Fibroblast of the conjunctiva (primary cell): Measurements from ENCODE around the gene EFCAB8.
"Not testable (repeated sequence)": the region's sequence is repeated elsewhere in the genome, so short reads cannot be mapped to it uniquely, and the experiment has no call there.

Experiments used
- DNase-seq: peaks from one replicate; pipeline ENCODE4 v3.0.0-alpha.2; 2010; ENCODE audit warnings: low read depth

EFCAB8 gene

GRCh38 chr20:32957459-32957858 is 98.7 kb downstream of the EFCAB8 start:
- no peak for DNase-seq

GRCh38 chr20:32958574-32958973 is 99.9 kb downstream of the EFCAB8 start:
- DNase-seq, result no peak

DNA sequence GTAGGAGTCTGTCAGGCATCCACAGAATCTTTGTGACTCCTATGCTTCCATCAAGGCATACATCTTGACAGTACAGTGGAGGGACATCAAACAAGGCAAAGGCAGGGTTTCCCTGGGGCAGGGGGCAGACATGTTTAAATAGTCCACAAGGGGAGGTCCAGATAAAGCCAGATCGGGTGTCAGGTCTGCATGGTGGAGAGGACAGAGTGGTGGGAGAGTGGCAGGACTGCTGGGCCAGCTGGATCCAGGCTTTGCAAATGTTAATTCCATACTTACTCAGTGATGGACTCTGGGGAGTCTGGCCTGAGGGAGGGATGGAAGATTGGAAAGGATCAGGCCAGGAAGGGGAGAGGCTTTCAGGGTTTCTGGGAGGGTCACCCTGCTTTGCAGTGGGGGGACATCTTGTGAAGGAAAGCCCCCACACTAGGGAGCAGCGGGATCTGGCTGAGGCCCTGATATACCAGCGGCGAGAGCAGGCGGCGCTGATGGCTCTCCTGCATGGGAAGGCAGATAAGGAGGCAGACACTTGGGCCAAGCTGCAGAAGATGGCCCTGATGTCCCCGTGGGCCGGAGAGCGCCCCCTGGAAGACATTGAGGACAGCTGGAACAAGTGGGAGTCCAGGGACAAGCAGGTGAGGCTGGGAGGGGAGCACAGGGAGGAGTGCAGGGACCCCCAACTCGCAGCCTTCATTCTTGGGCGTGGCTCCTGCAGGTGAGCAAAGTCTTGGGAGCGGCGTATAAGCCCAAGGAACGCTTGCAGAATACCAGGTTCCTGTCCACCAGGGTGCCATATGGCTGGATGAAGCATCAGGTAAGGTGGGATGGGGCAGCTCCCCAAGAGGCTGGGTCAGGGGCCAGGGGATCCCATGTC is 100.9 kb downstream of the EFCAB8 start:
- DNase-seq, result no peak

GRCh38 chr20:32960222-32960518 is 101.4 kb downstream of the EFCAB8 start:
- no peak for DNase-seq

- no peak for DNase-seq
These were observed 102.4 kb downstream of the EFCAB8 start for GRCh38 chr20:32960849-32961731.

GRCh38 chr20:32962053-32962452 is 103.3 kb downstream of the EFCAB8 start:
- DNase-seq, result no peak

- not testable (repeated sequence) for DNase-seq
These were observed 103.9 kb downstream of the EFCAB8 start for GRCh38 chr20:32962646-32963045.

DNA sequence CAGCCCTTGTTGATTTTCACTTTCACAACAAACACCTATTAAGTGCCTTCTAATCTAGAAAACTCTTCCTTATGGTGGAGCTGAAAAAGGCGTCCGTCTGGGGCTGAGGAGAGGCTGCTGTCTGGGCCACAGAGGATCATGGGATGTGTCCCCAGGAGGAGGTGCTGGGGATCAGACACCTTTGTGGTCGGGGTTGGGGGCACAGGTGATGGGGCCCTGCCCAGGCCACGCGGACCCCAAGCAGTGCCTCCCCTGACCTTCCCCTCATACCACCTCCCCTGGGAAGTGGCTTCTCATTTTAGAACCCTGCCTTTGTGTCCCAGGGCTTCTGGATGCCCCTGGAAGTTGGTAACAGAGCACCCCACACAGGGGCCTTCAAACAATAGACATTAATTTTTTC is 104.5 kb downstream of the EFCAB8 start:
- no peak for DNase-seq

- no peak for DNase-seq
These were observed 105.9 kb downstream of the EFCAB8 start for GRCh38 chr20:32964575-32964974.

DNA sequence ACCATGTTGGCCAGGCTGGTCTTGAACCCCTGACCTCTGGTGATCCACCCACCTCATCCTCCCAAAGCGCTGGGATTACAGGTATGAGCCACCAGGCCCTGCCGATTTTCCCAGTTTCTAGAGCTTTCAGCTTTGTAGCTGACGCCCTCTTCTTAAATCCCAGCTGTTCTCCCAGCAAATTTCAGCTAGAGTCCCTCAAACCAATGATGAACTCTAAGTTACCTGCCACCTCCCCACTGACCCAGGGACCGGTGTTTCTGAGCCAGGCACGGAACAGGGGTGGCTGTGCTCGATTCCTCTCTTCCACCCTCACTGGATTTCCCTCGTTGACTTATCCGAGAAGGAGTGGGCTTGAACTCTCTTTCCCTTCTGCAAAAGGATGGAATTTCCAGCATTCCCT is 106.4 kb downstream of the EFCAB8 start:
- DNase-seq, result no peak

- DNase-seq, result no peak
These were observed 107.1 kb downstream of the EFCAB8 start for GRCh38 chr20:32965581-32966373.

- no peak for DNase-seq
These were observed 107.7 kb downstream of the EFCAB8 start for GRCh38 chr20:32966382-32966781.

- no peak for DNase-seq
These were observed 108.4 kb downstream of the EFCAB8 start for GRCh38 chr20:32966881-32967781.

DNA sequence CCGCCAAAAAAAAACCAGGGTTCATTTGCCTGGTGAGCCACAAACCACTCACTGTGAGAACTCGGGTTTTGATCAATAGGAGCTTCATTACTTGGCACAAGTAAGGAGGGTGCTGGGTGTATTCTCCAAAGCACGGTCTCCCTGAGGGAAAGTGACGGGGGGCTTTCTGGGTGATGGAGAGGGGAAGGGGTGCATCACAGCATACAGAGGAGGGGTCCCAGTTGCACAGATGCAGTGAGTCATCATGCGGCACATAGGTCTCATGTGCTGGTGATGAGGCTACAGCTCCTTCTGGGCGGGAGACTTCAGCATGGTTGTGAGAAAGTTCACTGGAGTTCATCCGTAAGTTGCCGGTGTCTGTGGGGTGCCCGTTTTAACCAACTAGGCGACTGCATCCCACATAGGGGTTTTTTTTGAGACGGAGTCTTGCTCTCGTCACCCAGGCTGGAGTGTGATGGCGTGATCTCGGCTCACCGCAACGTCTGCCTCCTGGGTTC is 109.3 kb downstream of the EFCAB8 start:
- no peak for DNase-seq

DNA sequence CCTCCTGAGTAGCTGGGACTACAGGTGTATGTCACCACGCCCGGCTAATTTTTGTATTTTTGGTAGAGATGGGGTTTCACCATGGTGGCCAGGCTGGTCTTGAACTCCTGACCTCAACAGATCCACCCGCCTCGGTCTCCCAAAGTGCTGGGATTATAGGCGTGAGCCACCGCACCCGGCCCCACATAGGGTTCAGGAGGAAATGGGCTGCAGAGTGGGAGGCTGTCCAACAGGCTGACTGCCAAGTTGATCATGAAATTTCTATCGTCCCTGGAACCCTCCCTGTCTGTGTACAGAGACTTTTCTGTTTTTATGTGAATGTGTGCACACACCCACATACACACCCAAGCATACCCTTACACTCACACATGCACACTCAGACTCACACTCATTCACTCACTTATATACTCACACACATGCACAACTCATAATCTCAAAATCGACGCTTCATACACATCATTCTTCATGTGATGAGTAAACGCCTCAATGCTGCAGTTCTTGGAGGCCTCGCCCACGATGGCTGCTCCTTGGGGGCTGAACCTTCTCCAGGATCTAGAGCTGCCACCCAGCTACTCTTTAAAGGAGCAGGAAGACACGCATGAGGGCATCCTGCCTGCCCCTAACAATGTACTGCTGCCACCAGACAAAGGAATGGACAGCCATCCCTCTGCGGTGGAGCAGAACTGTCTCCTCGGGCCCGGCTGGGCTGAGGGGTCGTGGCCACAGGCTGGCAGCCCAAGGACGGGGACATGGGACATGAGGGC is 109.9 kb downstream of the EFCAB8 start:
- DNase-seq, result no peak

- DNase-seq, result no peak
These were observed 110.8 kb downstream of the EFCAB8 start for GRCh38 chr20:32969356-32970114.

DNA sequence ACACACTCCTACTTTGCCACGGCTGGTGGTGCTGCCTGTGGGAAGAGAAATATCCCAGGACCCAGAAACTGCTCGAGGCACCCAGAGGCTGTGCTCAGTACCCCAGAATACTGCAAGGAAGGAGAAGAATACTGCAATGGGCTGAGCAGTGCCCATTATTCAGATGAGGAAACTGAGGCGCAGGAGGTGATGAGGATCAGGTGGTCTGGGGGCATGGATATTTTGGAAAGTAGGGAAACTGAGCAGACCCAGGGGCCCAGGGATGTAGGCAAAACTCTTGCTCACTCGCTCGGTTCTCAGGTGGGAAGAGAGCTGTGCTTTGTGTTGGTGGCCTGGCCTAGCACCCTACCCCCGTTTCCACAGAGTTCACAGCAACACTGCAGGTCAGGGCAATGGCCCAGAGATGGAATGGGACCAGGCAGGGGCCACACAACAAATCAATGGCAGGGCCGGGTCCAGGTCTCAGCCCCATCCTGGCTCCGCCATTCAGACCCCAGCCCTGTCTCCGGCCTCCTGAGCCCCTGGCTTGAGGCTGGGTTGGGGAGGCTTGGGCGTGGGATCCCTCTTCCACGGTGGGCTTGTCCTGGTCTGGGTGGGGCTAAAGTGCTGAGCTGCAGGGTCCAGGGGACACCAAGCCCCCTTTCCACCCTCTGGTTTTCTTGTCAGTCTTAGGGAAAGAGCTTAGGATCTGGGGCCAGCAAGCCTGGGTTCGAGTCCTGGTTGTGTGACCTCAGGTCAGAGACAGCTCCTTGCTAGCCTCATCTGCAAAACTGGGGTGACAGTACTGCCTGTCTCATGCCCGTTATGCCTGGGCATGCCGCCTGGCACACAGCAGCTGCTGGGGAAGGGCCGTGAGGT is 111.6 kb downstream of the EFCAB8 start:
- no peak for DNase-seq

DNA sequence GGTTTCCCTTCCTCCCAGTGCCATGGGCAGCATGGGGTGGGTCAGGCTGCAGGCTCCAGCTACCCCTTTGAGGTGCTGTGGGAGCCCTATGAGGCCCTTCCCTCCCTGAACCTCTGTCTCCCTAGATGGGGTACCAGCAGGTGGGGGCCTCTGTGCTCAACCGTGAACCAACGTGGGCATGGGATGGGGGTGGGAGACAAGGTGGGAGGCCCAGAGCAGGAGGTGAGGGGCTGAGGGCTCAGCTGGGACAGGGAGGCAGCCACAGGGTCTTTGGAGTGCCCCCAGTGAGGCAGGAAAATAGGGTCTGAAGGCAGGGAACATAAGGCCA is 112.2 kb downstream of the EFCAB8 start:
- no peak for DNase-seq

DNA sequence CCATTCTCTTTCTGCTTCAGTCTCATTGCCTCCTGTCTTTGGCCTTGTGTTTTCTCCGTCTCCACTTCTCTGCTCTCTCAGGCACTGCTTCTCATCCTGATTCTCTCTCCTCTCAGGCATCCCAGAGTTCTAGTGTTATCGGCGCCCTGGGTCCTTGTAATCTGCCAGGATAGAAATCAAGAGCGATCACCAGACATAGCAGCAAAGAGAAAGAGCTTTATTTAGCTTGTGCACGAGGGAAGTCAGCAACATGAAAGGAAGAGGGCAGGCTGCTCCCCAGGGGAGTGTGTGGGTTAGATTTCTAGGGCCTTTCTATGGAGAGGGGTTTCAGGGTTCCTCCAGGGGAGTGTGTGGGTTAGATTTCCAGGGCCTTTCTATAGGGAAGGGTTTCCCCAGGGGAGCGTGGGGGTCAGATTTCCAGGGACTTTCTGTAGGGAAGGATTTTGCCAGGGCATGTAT is 113.0 kb downstream of the EFCAB8 start:
- DNase-seq, result no peak
